H9 (cell line): Measurements from ENCODE around the gene RGS6. TPM values are rescaled to one million over a fixed set of nuclear protein-coding genes. Genes with fewer than 3 reads are reported as not detected.

Experiments used
- DNase-seq: peaks from one replicate; pipeline ENCODE4 v3.0.0-alpha.2; 2017
- H2AFZ ChIP-seq: one replicate; pipeline ENCODE4 v1.6.1; 2013; ENCODE audit warnings: mild to moderate bottlenecking, low read length, control low read depth, moderate library complexity
- H2AK5ac ChIP-seq: 2 replicates; pipeline ENCODE4 v1.6.1; 2013; ENCODE audit warnings: low read length, control low read depth, mixed read lengths; ENCODE audit not compliant: insufficient read length
- H2BK120ac ChIP-seq: one replicate; pipeline ENCODE4 v1.6.1; 2013; ENCODE audit warnings: low read depth, mild to moderate bottlenecking, low read length, control low read depth, inconsistent platforms; ENCODE audit not compliant: poor library complexity, severe bottlenecking
- H2BK12ac ChIP-seq: 2 replicates; pipeline ENCODE4 v1.6.1; 2013; ENCODE audit warnings: low read length, control low read depth, mixed read lengths, low read depth; ENCODE audit not compliant: insufficient read length
- H2BK15ac ChIP-seq: 2 replicates; pipeline ENCODE4 v1.6.1; 2013; ENCODE audit warnings: low read depth, low read length, control low read depth
- H2BK20ac ChIP-seq: one replicate; pipeline ENCODE4 v1.6.1; 2013; ENCODE audit warnings: low read depth, mild to moderate bottlenecking, low read length, control low read depth, inconsistent platforms; ENCODE audit not compliant: poor library complexity, severe bottlenecking
- H2BK5ac ChIP-seq: 2 replicates; pipeline ENCODE4 v1.6.1; 2013; ENCODE audit warnings: low read length, control low read depth, mixed read lengths; ENCODE audit not compliant: insufficient read length
- H3K14ac ChIP-seq: 2 replicates; pipeline ENCODE4 v1.6.1; 2013; ENCODE audit warnings: low read length, control low read depth; ENCODE audit not compliant: insufficient read depth
- H3K18ac ChIP-seq: 2 replicates; pipeline ENCODE4 v1.6.1; 2013; ENCODE audit warnings: low read depth, mild to moderate bottlenecking, mixed read lengths, low read length, control low read depth; ENCODE audit not compliant: insufficient read length
- H3K23ac ChIP-seq: 2 replicates; pipeline ENCODE4 v1.6.1; 2013; ENCODE audit warnings: low read length, control low read depth, mixed read lengths, low read depth; ENCODE audit not compliant: insufficient read length
- H3K23me2 ChIP-seq: 2 replicates; pipeline ENCODE4 v1.6.1; 2013; ENCODE audit warnings: low read depth, mild to moderate bottlenecking, mixed read lengths, low read length, control low read depth; ENCODE audit not compliant: insufficient read length, poor library complexity, severe bottlenecking
- H3K27ac ChIP-seq: 2 replicates; pipeline ENCODE4 v1.5.1; 2013; ENCODE audit warnings: low read length, control low read depth, mixed read lengths, low read depth; ENCODE audit not compliant: insufficient read length
- H3K27me3 ChIP-seq: 2 replicates; pipeline ENCODE4 v1.6.1; 2013; ENCODE audit warnings: low read length, control low read depth, inconsistent platforms; ENCODE audit not compliant: insufficient read depth
- H3K4ac ChIP-seq: 2 replicates; pipeline ENCODE4 v1.6.1; 2013; ENCODE audit warnings: low read depth, mild to moderate bottlenecking, control low read depth, inconsistent platforms, low read length, moderate library complexity
- H3K4me1 ChIP-seq: 2 replicates; pipeline ENCODE4 v1.6.1; 2013; ENCODE audit warnings: low read length, control low read depth, inconsistent platforms; ENCODE audit not compliant: insufficient read depth
- H3K4me2 ChIP-seq: 2 replicates; pipeline ENCODE4 v1.6.1; 2013; ENCODE audit warnings: low read length, control low read depth, mixed read lengths; ENCODE audit not compliant: insufficient read length, insufficient read depth
- H3K56ac ChIP-seq: 2 replicates; pipeline ENCODE4 v1.6.1; 2013; ENCODE audit warnings: low read depth, mild to moderate bottlenecking, mixed read lengths, low read length, control low read depth; ENCODE audit not compliant: insufficient read length
- H3K79me1 ChIP-seq: 2 replicates; pipeline ENCODE4 v1.6.1; 2013; ENCODE audit warnings: low read depth, mild to moderate bottlenecking, moderate library complexity, low read length, control low read depth, inconsistent platforms; ENCODE audit not compliant: insufficient read depth, poor library complexity, severe bottlenecking
- H3K79me2 ChIP-seq: 2 replicates; pipeline ENCODE4 v1.6.1; 2013; ENCODE audit warnings: low read length, control low read depth, inconsistent platforms; ENCODE audit not compliant: insufficient read depth
- H3K9ac ChIP-seq: 2 replicates; pipeline ENCODE4 v1.6.1; 2013; ENCODE audit warnings: low read length, control low read depth, mixed read lengths; ENCODE audit not compliant: insufficient read length; ENCODE audit errors: extremely low read depth
- H3K9me3 ChIP-seq: one replicate; pipeline ENCODE4 v1.6.1; 2013; ENCODE audit warnings: low read depth, low read length, inconsistent platforms; ENCODE audit not compliant: control insufficient read depth
- H3T11ph ChIP-seq: one replicate; pipeline ENCODE4 v1.6.1; 2013; ENCODE audit warnings: mild to moderate bottlenecking, low read length, control low read depth, inconsistent platforms
- H4K20me1 ChIP-seq: one replicate; pipeline ENCODE4 v1.6.1; 2013; ENCODE audit not compliant: control insufficient read depth, insufficient read length, insufficient read depth
- H4K5ac ChIP-seq: 2 replicates; pipeline ENCODE4 v1.6.1; 2013; ENCODE audit warnings: low read depth, mild to moderate bottlenecking, mixed read lengths, low read length, control low read depth; ENCODE audit not compliant: insufficient read length
- H4K8ac ChIP-seq: replicated peaks from 2 replicates; pipeline ENCODE4 v1.6.1; 2013; ENCODE audit warnings: low read length, control low read depth, mixed read lengths, low read depth; ENCODE audit not compliant: insufficient read length
- H4K91ac ChIP-seq: 2 replicates; pipeline ENCODE4 v1.6.1; 2013; ENCODE audit warnings: low read depth, mild to moderate bottlenecking, moderate library complexity, mixed read lengths, low read length, control low read depth; ENCODE audit not compliant: insufficient read length
- H3K27ac Mint-ChIP-seq, 3 experiments: 2 replicates in 2 of 3; 3 replicates in 1 of 3; pipeline ENCODE4 v1.8.0; 2020 to 2021; ENCODE audit warnings: mixed read lengths in 3 of 3, mild to moderate bottlenecking in 1 of 3, moderate library complexity in 1 of 3
- H3K27me3 Mint-ChIP-seq: 2 replicates; pipeline ENCODE4 v1.8.0; 2021; ENCODE audit warnings: low read depth, mild to moderate bottlenecking, moderate library complexity, mixed read lengths
- H3K36me3 Mint-ChIP-seq, 3 experiments: 2 replicates in 2 of 3; 3 replicates in 1 of 3; pipeline ENCODE4 v1.8.0; 2020 to 2021; ENCODE audit warnings: low read depth in 3 of 3, mixed read lengths in 3 of 3; ENCODE audit not compliant: insufficient read depth in 1 of 3
- H3K4me1 Mint-ChIP-seq, 2 experiments: 2 replicates each; pipeline ENCODE4 v1.8.0; 2020; ENCODE audit warnings: mixed read lengths in 2 of 2
- H3K4me3 Mint-ChIP-seq, 2 experiments: 2 replicates in 1 of 2; 3 replicates in 1 of 2; pipeline ENCODE4 v1.8.0; 2020 to 2021; ENCODE audit warnings: mild to moderate bottlenecking in 2 of 2, mixed read lengths in 2 of 2, moderate library complexity in 1 of 2
- H3K9me3 Mint-ChIP-seq, 2 experiments: 2 replicates in 1 of 2; 3 replicates in 1 of 2; pipeline ENCODE4 v1.8.0; 2020; ENCODE audit warnings: mild to moderate bottlenecking in 2 of 2, mixed read lengths in 2 of 2, moderate library complexity in 1 of 2
- CTCF ChIP-seq: fragments of 200-600 bp; sonication (generic); conservative IDR thresholded peaks from 3 replicates; pipeline ENCODE4 v1.8.0; 2021; ENCODE audit warnings: antibody characterized with exemption, mild to moderate bottlenecking
- WGBS: extraction: QIAGEN DNeasy Blood & Tissue Kit; methylation state at CpG from one replicate; pipeline ENCODE4 v1.1.7; 2013; ENCODE audit warnings: missing lambda C conversion rate, low lambda C conversion rate, mixed read lengths; ENCODE audit not compliant: insufficient read length; ENCODE audit errors: extremely low coverage; 5-methylcytosine and 5-hydroxymethylcytosine counted together
- total RNA-seq: library from RNA; stranded (reverse); gene quantifications from 2 replicates; pipeline ENCODE4 v1.2.1, GENCODE V29; 2021

The RGS6 gene
- total RNA-seq, 1 experiment from 2014 or later: 3.0 TPM

- H3K4me2 ChIP-seq: no peak overlapping the region
- Mint-ChIP-seq H3K27ac (no peak overlapping the region), H3K4me1 (peaks cover 18 to 19% of the 10 kb centered on the region in 2 experiments), H3K9me3 (no peaks in the 10 kb centered on the region), H3K4me3 (no peak overlapping the region), H3K27me3 (peaks cover 1% of the 10 kb centered on the region; the same call in 1 of the 2 replicates), H3K36me3 (no peaks in the 10 kb centered on the region)
- no peak overlapping the region for H3K56ac ChIP-seq
- no peaks in the 10 kb centered on the region for H4K20me1 ChIP-seq
- H2AFZ ChIP-seq: no peak overlapping the region
- no peak overlapping the region for H3K18ac ChIP-seq
- no peaks in the 10 kb centered on the region for H3K9me3 ChIP-seq
- H4K91ac ChIP-seq: no peak overlapping the region
- H4K5ac ChIP-seq: no peak overlapping the region
- no peak overlapping the region for H4K8ac ChIP-seq
- no peak overlapping the region for H3T11ph ChIP-seq
- H2BK120ac ChIP-seq: no peak overlapping the region
- H3K27ac ChIP-seq: no peak overlapping the region
- H2BK20ac ChIP-seq: no peak overlapping the region
- no peak overlapping the region for H3K23ac ChIP-seq
- H3K27me3 ChIP-seq: no peaks in the 10 kb centered on the region
- no peaks in the 10 kb centered on the region for H3K23me2 ChIP-seq
- WGBS: no CpG with 5 or more reads among the region's 20 CpGs
- H3K79me2 ChIP-seq: no peaks in the 10 kb centered on the region
- no peak overlapping the region for H3K4ac ChIP-seq
- H3K9ac ChIP-seq: no peak overlapping the region
- DNase-seq: no peak
- H3K4me1 ChIP-seq: peaks cover 7% of the 10 kb centered on the region; the same call in 1 of the 2 replicates
- no peak overlapping the region for H2BK12ac ChIP-seq
- no peak overlapping the region for H2AK5ac ChIP-seq
- no peak for TF ChIP-seq CTCF
- no peak overlapping the region; the same call in 1 of the 2 replicates for H3K14ac ChIP-seq
- no peak overlapping the region for H2BK5ac ChIP-seq
- H3K79me1 ChIP-seq: no peaks in the 10 kb centered on the region
- no peak overlapping the region for H2BK15ac ChIP-seq
Observed at GRCh38 chr14:72562300-72562699, 630.1 kb downstream of the RGS6 start.
